ENCODE results near the gene STX5.
A peak's percentile ranks its signal among the peaks of the same experiment; 100 is the strongest.

DNA sequence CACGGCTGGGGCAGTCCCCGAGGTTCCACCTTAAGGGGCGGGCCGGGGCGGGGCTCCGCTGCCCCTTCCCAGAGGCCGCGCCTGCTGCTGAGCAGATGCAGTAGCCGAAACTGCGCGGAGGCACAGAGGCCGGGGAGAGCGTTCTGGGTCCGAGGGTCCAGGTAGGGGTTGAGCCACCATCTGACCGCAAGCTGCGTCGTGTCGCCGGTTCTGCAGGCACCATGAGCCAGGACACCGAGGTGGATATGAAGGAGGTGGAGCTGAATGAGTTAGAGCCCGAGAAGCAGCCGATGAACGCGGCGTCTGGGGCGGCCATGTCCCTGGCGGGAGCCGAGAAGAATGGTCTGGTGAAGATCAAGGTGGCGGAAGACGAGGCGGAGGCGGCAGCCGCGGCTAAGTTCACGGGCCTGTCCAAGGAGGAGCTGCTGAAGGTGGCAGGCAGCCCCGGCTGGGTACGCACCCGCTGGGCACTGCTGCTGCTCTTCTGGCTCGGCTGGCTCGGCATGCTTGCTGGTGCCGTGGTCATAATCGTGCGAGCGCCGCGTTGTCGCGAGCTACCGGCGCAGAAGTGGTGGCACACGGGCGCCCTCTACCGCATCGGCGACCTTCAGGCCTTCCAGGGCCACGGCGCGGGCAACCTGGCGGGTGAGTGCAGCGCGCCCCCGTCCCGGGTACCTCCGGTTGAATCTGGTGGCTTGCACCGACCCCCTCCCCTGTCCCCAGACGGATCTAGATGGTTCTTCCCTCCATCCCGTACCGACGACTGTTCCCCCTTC is 49.1 kb upstream of the STX5 start, which contains the start of gene SLC3A2:
- TF ChIP-seq, protein P1, sequence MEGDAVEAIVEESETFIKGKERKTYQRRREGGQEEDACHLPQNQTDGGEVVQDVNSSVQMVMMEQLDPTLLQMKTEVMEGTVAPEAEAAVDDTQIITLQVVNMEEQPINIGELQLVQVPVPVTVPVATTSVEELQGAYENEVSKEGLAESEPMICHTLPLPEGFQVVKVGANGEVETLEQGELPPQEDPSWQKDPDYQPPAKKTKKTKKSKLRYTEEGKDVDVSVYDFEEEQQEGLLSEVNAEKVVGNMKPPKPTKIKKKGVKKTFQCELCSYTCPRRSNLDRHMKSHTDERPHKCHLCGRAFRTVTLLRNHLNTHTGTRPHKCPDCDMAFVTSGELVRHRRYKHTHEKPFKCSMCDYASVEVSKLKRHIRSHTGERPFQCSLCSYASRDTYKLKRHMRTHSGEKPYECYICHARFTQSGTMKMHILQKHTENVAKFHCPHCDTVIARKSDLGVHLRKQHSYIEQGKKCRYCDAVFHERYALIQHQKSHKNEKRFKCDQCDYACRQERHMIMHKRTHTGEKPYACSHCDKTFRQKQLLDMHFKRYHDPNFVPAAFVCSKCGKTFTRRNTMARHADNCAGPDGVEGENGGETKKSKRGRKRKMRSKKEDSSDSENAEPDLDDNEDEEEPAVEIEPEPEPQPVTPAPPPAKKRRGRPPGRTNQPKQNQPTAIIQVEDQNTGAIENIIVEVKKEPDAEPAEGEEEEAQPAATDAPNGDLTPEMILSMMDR (IDR thresholded peaks at IDR 0.05 in 8 of 11, conservative IDR thresholded peaks at IDR 0.05 in 3 of 11), result peak; percentile 45 to 90 (median 75)
- peak; percentile 78 to 97 (median 94) for TF ChIP-seq POLR2A (IDR thresholded peaks at IDR 0.05)
- peak; percentile 98 to 100 (median 99) for TF ChIP-seq POLR2AphosphoS5 (IDR thresholded peaks at IDR 0.05)
